ENCODE measurements around the gene CYP2W1.

DNA sequence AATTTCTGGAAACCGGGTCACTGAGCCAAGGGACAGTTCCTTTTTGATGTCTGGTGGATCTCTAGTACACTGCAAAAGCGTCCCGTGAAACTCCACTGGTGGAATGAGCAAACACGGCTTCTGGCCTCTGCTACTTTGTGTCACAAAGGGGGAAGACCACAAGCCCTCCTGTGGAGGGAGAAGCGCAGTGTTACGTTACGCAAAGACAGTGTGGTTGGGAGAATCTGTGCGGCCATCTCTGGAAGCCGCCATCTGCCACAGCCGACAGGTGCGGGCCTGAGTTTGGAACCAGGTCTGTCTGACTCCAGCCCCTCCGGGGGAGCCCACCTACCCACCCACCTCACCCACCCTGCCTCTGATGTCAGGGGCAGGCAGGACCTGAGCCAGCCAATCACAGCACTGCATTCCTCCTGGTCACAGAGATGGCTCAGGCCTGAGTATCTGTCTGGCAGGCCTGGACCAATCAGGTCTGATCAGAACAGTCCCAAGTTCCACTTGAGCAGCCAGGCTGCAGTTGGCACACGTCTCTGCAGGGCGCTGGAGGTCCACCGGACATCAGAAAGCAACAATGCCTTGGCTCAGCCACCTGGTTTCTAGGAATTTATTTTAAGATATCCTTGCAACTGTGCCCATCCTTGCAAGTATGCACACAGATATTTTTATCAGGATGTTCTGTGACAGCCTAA lies 3.0 kb upstream of the CYP2W1 start:
- TF ChIP-seq, protein P1, sequence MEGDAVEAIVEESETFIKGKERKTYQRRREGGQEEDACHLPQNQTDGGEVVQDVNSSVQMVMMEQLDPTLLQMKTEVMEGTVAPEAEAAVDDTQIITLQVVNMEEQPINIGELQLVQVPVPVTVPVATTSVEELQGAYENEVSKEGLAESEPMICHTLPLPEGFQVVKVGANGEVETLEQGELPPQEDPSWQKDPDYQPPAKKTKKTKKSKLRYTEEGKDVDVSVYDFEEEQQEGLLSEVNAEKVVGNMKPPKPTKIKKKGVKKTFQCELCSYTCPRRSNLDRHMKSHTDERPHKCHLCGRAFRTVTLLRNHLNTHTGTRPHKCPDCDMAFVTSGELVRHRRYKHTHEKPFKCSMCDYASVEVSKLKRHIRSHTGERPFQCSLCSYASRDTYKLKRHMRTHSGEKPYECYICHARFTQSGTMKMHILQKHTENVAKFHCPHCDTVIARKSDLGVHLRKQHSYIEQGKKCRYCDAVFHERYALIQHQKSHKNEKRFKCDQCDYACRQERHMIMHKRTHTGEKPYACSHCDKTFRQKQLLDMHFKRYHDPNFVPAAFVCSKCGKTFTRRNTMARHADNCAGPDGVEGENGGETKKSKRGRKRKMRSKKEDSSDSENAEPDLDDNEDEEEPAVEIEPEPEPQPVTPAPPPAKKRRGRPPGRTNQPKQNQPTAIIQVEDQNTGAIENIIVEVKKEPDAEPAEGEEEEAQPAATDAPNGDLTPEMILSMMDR (IDR thresholded peaks at IDR 0.05), result no peak
- no peak for TF ChIP-seq POLR2AphosphoS5 (IDR thresholded peaks at IDR 0.05)
- no peak for TF ChIP-seq POLR2A (IDR thresholded peaks at IDR 0.05)

Measured in prostate gland (tissue), 2 donors.